Testis (tissue), 3 donors: ENCODE results near the gene GNB3. TPM values are rescaled to one million over a fixed set of nuclear protein-coding genes. Genes with fewer than 3 reads are reported as not detected.

ENCODE experiments used
- DNase-seq: peaks from one replicate; pipeline ENCODE4 v3.0.0-alpha.2; 2019
- H3K27ac ChIP-seq, 2 donors: fragments of 200-600 bp; sonication (generic); one replicate each; pipeline ENCODE4 v1.5.1; 2019
- H3K27me3 ChIP-seq: fragments of 200-600 bp; sonication (generic); one replicate; pipeline ENCODE4 v1.5.1; 2019
- H3K36me3 ChIP-seq: fragments of 200-600 bp; sonication (generic); one replicate; pipeline ENCODE4 v1.5.1; 2017; ENCODE audit warnings: low read depth; ENCODE audit errors: missing control alignments
- H3K4me1 ChIP-seq: fragments of 200-600 bp; sonication (generic); one replicate; pipeline ENCODE4 v1.5.1; 2019
- H3K4me3 ChIP-seq, 2 donors: fragments of 200-600 bp; sonication (generic); one replicate each; pipeline ENCODE4 v1.5.1; 2017 to 2019
- H3K9me3 ChIP-seq: fragments of 200-600 bp; sonication (generic); one replicate; pipeline ENCODE4 v1.5.1; 2017
- POLR2A ChIP-seq: fragments of 450-650 bp; IDR thresholded peaks from one replicate; pipeline ENCODE4 v1.6.1; 2017; ENCODE audit warnings: antibody characterized with exemption, mild to moderate bottlenecking, moderate library complexity
- WGBS, 2 donors: methylation state at CpG; one replicate each; pipeline ENCODE4 v1.1.5; 2018; 5-methylcytosine and 5-hydroxymethylcytosine counted together
- intact Hi-C: fragments of 100-400 bp; cut with DNase I; formaldehyde crosslinking; loops from one replicate; pipeline ENCODE4 v1.15.1; 2023; ENCODE audit warnings: low total_unique reads
- polyA plus RNA-seq: library from polyadenylated mRNA; stranded (reverse); fragments of 350-450 nt; fragmentation: Illumina TruSeq; extraction: RNeasy Lipid Tissue Mini Kit (QIAGEN cat#74804); gene quantifications from one replicate; pipeline ENCODE4 v1.2.3, GENCODE V29; 2014; ENCODE audit warnings: low read depth, low replicate concordance; ENCODE audit not compliant: insufficient read depth
- total RNA-seq, 2 donors: library from RNA; depleted of rRNA; stranded (reverse); fragments of >200 nt; gene quantifications; one replicate each; pipeline ENCODE4 v1.2.3, GENCODE V29; 2016
- TF ChIP-seq, protein P1 (sequence below), 3 experiments: fragments of 450-650 bp in 2 of 3; fragments of 200-600 bp in 1 of 3; sonication (generic) in 1 of 3; IDR thresholded peaks; one replicate each; pipeline ENCODE4 v1.5.1; 2016 to 2019; ENCODE audit warnings: antibody characterized with exemption in 3 of 3, mild to moderate bottlenecking in 2 of 3, moderate library complexity in 1 of 3

The GNB3 gene
- total and polyA plus RNA-seq, 3 donors from 2014 or later: 1.6 to 5.0 (median 4.8) TPM

DNA sequence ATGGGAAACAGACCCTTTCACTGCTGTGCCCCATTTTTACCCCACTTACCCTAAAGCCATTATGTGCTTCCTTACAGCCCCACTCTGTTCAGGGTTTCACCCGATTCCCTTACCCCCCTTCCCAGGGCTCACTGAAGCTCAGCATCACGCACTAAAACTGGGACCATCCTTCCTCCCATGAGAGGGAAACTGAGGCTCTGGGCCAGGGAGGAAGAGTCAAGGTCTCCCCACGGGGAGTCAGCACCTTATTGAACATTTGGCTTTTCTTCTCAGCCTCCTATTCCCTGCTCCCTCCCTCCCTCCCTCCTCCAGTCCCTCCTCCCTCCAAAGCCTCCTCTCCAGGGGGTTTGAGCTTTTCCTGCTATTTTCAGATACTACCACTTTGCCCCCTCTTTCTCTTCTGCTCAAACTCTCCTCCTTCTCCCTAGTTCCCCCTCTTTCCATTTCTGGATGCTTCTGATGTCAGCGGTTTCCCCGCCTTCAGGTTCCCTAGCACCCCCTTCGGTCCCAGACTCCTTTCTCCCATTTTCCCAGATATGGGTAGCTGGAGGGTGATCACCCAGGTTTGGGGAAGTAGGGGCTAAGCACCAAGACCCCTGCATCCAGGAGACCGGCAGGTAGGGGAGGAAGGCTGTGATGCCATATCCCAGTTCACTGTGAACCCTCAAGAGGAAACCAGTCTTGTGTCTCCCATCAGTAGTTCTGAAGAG is 18.1 kb upstream of the GNB3 start:
- no peaks in the 10 kb centered on the region for H3K27me3 ChIP-seq
- H3K36me3 ChIP-seq: no peaks in the 10 kb centered on the region
- H3K9me3 ChIP-seq: no peaks in the 10 kb centered on the region
- peak overlapping the region in 1 of 2 donors; percentile 50 for H3K4me3 ChIP-seq
- 61 to 66% methylated on average over 7 of the region's 7 CpGs for WGBS, 2 donors
- no peak for TF ChIP-seq POLR2A
- TF ChIP-seq, protein P1, sequence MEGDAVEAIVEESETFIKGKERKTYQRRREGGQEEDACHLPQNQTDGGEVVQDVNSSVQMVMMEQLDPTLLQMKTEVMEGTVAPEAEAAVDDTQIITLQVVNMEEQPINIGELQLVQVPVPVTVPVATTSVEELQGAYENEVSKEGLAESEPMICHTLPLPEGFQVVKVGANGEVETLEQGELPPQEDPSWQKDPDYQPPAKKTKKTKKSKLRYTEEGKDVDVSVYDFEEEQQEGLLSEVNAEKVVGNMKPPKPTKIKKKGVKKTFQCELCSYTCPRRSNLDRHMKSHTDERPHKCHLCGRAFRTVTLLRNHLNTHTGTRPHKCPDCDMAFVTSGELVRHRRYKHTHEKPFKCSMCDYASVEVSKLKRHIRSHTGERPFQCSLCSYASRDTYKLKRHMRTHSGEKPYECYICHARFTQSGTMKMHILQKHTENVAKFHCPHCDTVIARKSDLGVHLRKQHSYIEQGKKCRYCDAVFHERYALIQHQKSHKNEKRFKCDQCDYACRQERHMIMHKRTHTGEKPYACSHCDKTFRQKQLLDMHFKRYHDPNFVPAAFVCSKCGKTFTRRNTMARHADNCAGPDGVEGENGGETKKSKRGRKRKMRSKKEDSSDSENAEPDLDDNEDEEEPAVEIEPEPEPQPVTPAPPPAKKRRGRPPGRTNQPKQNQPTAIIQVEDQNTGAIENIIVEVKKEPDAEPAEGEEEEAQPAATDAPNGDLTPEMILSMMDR (IDR thresholded peaks at IDR 0.05): no peak
- peaks cover 15% of the 10 kb centered on the region for H3K4me1 ChIP-seq
- no peak for DNase-seq
- intact Hi-C loops: loop anchor here (10.0 kb wide), 1 partner anchor 48 kb away; the partner anchor contains the start of gene LAG3
- H3K27ac ChIP-seq: no peak overlapping the region

DNA sequence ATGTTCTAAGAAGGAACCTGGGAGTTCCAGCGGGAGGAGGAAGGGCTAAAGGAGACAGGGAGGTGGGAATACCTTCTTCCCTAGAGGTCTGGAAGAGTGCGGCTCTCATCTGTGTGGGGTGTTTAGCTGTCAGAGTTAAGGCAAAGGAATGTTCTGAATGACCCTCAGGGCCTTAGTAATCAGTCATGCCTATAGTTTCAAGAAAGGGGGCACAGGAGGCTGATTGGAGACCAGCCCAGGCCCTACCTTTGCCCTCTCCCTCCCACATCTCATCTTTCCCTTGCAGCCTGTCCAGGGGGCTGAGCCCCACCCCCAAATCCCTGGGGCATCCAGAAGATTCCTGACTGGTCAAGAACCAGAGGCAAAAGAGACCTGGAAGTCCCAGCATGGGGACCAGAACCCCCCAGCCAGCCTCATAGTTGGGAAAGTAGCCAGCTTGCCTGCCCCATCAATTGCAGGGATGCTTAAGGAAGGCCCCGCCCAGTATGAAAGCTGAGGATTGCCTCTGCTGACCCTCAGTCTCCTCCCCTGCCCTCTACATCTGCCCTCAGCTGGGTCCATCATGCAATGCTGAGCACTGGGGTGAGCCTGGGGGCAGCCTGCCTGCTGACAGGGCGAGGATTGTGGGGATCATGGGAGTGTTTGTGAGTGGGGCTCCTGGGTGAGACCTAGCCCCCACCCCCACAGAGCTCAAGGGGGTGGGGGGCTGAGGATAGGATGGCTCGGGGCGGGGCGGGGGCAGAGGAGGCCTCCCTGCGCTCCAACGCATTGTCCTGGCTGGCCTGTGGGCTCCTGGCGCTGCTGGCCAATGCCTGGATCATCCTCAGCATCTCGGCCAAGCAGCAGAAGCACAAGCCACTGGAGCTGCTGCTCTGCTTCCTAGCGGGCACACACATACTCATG is 17.3 kb upstream of the GNB3 start:
- no peaks in the 10 kb centered on the region for H3K36me3 ChIP-seq
- intact Hi-C loops: loop anchor here (10.0 kb wide), 1 partner anchor 49 kb away; the partner anchor contains the start of gene LAG3
- H3K27me3 ChIP-seq: no peaks in the 10 kb centered on the region
- H3K27ac ChIP-seq: no peak overlapping the region
- peaks cover 15% of the 10 kb centered on the region for H3K4me1 ChIP-seq
- no peaks in the 10 kb centered on the region for H3K9me3 ChIP-seq
- H3K4me3 ChIP-seq: no peak overlapping the region
- no peak for DNase-seq
- 67 to 86% methylated on average over 3 to 12 of the region's 12 CpGs for WGBS, 2 donors
- TF ChIP-seq, protein P1 (IDR thresholded peaks at IDR 0.05): no peak
- TF ChIP-seq POLR2A: no peak

DNA sequence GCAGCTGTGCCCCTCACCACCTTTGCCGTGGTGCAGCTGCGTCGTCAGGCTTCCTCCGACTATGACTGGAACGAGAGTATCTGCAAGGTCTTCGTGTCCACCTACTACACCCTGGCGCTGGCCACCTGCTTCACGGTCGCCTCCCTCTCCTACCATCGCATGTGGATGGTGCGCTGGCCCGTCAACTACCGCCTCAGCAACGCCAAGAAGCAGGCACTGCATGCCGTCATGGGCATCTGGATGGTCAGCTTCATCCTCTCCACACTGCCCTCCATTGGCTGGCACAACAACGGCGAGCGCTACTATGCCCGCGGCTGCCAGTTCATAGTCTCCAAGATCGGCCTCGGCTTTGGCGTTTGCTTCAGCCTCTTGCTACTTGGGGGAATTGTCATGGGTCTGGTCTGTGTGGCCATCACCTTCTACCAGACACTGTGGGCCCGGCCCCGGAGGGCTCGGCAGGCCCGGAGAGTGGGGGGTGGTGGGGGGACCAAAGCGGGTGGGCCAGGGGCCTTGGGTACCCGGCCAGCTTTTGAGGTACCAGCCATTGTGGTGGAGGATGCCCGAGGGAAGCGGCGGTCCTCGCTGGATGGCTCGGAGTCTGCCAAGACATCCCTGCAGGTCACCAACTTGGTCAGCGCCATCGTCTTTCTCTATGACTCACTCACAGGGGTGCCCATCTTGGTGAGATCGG is 16.5 kb upstream of the GNB3 start:
- intact Hi-C loops: loop anchor here (10.0 kb wide), 1 partner anchor 49 kb away; the partner anchor contains the start of gene LAG3
- Histone ChIP-seq H3K4me3 (no peak overlapping the region), H3K9me3 (no peaks in the 10 kb centered on the region), H3K27ac (no peak overlapping the region), H3K36me3 (no peaks in the 10 kb centered on the region), H3K27me3 (no peaks in the 10 kb centered on the region), H3K4me1 (peaks cover 15% of the 10 kb centered on the region)
- WGBS, 2 donors: 91% methylated on average over 10 to 37 of the region's 37 CpGs
- no peak for TF ChIP-seq POLR2A
- TF ChIP-seq, protein P1 (IDR thresholded peaks at IDR 0.05): no peak
- no peak for DNase-seq

DNA sequence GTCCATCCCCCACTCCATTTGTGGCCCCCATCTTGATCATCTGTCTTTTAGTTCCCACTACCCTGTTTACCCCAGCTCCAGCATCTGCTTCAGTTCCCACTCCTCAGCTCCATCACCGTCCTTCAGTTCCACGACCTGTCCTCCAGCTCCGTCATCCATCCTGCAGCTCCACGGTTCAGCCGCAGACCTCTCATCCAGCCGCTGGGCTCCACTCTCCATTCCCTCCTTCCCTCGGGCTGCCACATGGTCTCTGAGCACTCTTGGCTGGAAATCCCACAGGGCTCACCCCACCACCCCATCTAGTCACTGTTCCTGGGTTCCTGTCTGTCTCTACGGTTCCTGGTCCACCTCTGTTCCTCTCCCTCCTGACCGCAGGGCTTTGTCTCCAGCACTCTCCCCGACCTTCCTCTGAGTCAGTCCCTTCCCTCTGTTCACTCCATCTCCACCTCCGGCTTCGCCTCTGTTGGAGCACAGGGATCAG is 15.8 kb upstream of the GNB3 start:
- intact Hi-C loops: loop anchor here (10.0 kb wide), 1 partner anchor 50 kb away; the partner anchor contains the start of gene LAG3
- no peak for TF ChIP-seq POLR2A
- TF ChIP-seq, protein P1 (IDR thresholded peaks at IDR 0.05): no peak
- Histone ChIP-seq H3K4me1 (peaks cover 15% of the 10 kb centered on the region), H3K4me3 (no peak overlapping the region), H3K9me3 (no peaks in the 10 kb centered on the region), H3K27me3 (no peaks in the 10 kb centered on the region), H3K36me3 (no peaks in the 10 kb centered on the region), H3K27ac (no peak overlapping the region)
- no peak for DNase-seq
- 50 to 57% methylated on average over 12 of the region's 12 CpGs for WGBS, 2 donors
